ENCODE data around the gene EIF4A3.

Gene EIF4A3

GRCh38 chr17:80108036-80108971 lies 38.6 kb downstream of the EIF4A3 start:
- no peaks in the 10 kb centered on the region for H3K27me3 Mint-ChIP-seq
- no peak for DNase-seq
- peaks cover 11 to 19% of the 10 kb centered on the region in 2 donors for H3K4me1 Mint-ChIP-seq
- ATAC-seq (replicated peaks): no peak
- peaks cover 2 to 11% of the 10 kb centered on the region in 2 donors for H3K36me3 Mint-ChIP-seq
- H3K9me3 Mint-ChIP-seq: no peaks in the 10 kb centered on the region
- no peak overlapping the region for H3K4me3 Mint-ChIP-seq
- H3K27ac Mint-ChIP-seq: peak overlapping the region; percentile 37

DNA sequence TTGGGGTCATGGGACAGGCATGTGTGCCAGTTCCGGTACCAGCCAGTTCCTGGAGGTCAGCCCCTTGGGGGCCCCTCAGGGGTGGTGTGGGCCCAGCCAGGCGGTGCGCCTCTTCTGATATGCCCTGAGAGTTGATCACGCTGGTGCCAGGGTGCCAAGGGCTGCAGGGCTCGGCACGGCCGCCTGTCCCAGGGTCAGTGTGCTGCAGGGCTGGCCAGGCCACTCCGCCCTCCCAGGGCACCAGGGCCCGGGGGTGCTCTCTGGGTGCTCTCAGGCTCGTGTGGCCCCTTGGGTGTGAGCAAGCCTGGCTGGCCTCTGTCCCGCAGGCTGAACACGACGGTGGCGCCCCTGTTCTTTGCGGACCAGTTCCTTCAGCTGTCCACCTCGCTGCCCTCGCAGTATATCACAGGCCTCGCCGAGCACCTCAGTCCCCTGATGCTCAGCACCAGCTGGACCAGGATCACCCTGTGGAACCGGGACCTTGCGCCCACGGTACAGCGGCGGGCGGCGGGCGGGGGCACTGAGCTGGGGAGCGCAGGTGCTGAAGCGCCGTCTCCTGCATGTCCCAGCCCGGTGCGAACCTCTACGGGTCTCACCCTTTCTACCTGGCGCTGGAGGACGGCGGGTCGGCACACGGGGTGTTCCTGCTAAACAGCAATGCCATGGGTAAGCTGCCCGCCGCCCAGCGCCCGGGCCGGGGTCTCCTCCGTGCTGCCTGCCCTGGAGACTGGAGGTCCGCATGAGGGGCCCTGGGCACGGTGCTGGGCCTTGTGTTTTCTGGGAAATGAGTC lies 39.5 kb downstream of the EIF4A3 start:
- peaks cover 2 to 11% of the 10 kb centered on the region in 2 donors for H3K36me3 Mint-ChIP-seq
- no peaks in the 10 kb centered on the region for H3K27me3 Mint-ChIP-seq
- no peak overlapping the region for H3K27ac Mint-ChIP-seq
- no peak overlapping the region for H3K4me3 Mint-ChIP-seq
- peaks cover 5 to 19% of the 10 kb centered on the region in 2 donors for H3K4me1 Mint-ChIP-seq
- DNase-seq (no peak), ATAC-seq (replicated peaks) (no peak)
- no peaks in the 10 kb centered on the region for H3K9me3 Mint-ChIP-seq

GRCh38 chr17:80106751-80107150 lies 40.2 kb downstream of the EIF4A3 start:
- no peak for ATAC-seq (replicated peaks)
- Mint-ChIP-seq H3K27ac (no peak overlapping the region), H3K9me3 (no peaks in the 10 kb centered on the region), H3K27me3 (no peaks in the 10 kb centered on the region), H3K4me1 (peaks cover 10 to 21% of the 10 kb centered on the region in 2 donors), H3K4me3 (no peak overlapping the region), H3K36me3 (peaks cover 5 to 11% of the 10 kb centered on the region in 2 donors)
- DNase-seq: no peak

- H3K9me3 Mint-ChIP-seq: no peaks in the 10 kb centered on the region
- H3K27me3 Mint-ChIP-seq: no peaks in the 10 kb centered on the region
- H3K36me3 Mint-ChIP-seq: peaks cover 8 to 11% of the 10 kb centered on the region in 2 donors
- ATAC-seq (replicated peaks) (no peak), DNase-seq (no peak)
- peaks cover 10 to 22% of the 10 kb centered on the region in 2 donors for H3K4me1 Mint-ChIP-seq
- no peak overlapping the region for H3K4me3 Mint-ChIP-seq
- no peak overlapping the region for H3K27ac Mint-ChIP-seq
These were observed 40.8 kb downstream of the EIF4A3 start for GRCh38 chr17:80106176-80106575.

DNA sequence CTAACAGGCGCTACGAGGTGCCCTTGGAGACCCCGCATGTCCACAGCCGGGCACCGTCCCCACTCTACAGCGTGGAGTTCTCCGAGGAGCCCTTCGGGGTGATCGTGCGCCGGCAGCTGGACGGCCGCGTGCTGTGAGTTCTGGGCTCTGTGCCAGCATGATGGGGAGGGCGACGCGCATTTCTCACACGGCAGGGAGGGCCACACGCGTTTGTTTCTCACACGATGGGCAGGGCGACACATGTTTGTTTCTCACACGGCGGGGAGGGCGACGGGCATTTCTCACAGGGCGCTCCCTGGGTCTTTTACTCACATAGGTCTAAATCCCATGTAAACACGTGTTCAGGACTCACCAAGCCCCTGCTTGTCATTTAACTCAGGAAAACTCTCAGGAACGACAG lies 41.2 kb downstream of the EIF4A3 start:
- Mint-ChIP-seq H3K27ac (no peak overlapping the region), H3K36me3 (peaks cover 8 to 11% of the 10 kb centered on the region in 2 donors), H3K4me3 (no peak overlapping the region), H3K9me3 (no peaks in the 10 kb centered on the region), H3K4me1 (peaks cover 12 to 26% of the 10 kb centered on the region in 2 donors), H3K27me3 (no peaks in the 10 kb centered on the region)
- no peak for DNase-seq
- ATAC-seq (replicated peaks): no peak

- peaks cover 8 to 11% of the 10 kb centered on the region in 2 donors for H3K36me3 Mint-ChIP-seq
- H3K27me3 Mint-ChIP-seq: no peaks in the 10 kb centered on the region
- no peak for ATAC-seq (replicated peaks)
- peaks cover 19 to 34% of the 10 kb centered on the region in 2 donors for H3K4me1 Mint-ChIP-seq
- no peaks in the 10 kb centered on the region for H3K9me3 Mint-ChIP-seq
- no peak overlapping the region for H3K4me3 Mint-ChIP-seq
- DNase-seq: no peak
- H3K27ac Mint-ChIP-seq: no peak overlapping the region
These were observed 42.0 kb downstream of the EIF4A3 start for GRCh38 chr17:80104956-80105375.

- Mint-ChIP-seq H3K27me3 (no peaks in the 10 kb centered on the region), H3K9me3 (no peaks in the 10 kb centered on the region), H3K4me3 (no peak overlapping the region), H3K27ac (no peak overlapping the region), H3K36me3 (peaks cover 8 to 11% of the 10 kb centered on the region in 2 donors), H3K4me1 (peaks cover 22 to 36% of the 10 kb centered on the region in 2 donors)
- ATAC-seq (replicated peaks) (no peak), DNase-seq (no peak)
These were observed 42.5 kb downstream of the EIF4A3 start for GRCh38 chr17:80104321-80104955.

GRCh38 chr17:80103449-80104085 lies 43.4 kb downstream of the EIF4A3 start:
- Mint-ChIP-seq H3K4me1 (peaks cover 22 to 36% of the 10 kb centered on the region in 2 donors), H3K9me3 (no peaks in the 10 kb centered on the region), H3K36me3 (peaks cover 8 to 11% of the 10 kb centered on the region in 2 donors), H3K4me3 (peak overlapping the region in 1 of 2 donors; percentile 15), H3K27me3 (no peaks in the 10 kb centered on the region), H3K27ac (no peak overlapping the region)
- DNase-seq (no peak), ATAC-seq (replicated peaks) (no peak)

- H3K4me3 Mint-ChIP-seq: peak overlapping the region; percentile 96 to 98
- H3K36me3 Mint-ChIP-seq: peaks cover 8% of the 10 kb centered on the region in 2 donors
- DNase-seq: no peak
- peaks cover 22 to 36% of the 10 kb centered on the region in 2 donors for H3K4me1 Mint-ChIP-seq
- peak overlapping the region; percentile 37 for H3K27ac Mint-ChIP-seq
- no peak for ATAC-seq (replicated peaks)
- H3K9me3 Mint-ChIP-seq: no peaks in the 10 kb centered on the region
- peaks cover 0 to 2% of the 10 kb centered on the region in 2 donors for H3K27me3 Mint-ChIP-seq
These were observed 44.1 kb downstream of the EIF4A3 start for GRCh38 chr17:80102664-80103448.

DNA sequence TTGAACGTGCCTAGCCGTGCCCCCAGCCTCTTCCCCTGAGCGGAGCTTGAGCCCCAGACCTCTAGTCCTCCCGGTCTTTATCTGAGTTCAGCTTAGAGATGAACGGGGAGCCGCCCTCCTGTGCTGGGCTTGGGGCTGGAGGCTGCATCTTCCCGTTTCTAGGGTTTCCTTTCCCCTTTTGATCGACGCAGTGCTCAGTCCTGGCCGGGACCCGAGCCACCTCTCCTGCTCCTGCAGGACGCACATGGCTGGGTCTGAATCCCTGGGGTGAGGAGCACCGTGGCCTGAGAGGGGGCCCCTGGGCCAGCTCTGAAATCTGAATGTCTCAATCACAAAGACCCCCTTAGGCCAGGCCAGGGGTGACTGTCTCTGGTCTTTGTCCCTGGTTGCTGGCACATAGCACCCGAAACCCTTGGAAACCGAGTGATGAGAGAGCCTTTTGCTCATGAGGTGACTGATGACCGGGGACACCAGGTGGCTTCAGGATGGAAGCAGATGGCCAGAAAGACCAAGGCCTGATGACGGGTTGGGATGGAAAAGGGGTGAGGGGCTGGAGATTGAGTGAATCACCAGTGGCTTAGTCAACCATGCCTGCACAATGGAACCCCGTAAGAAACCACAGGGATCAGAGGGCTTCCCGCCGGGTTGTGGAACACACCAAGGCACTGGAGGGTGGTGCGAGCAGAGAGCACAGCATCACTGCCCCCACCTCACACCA lies 44.8 kb downstream of the EIF4A3 start:
- DNase-seq (no peak), ATAC-seq (replicated peaks) (peak; percentile 46 to 54)
- Mint-ChIP-seq H3K9me3 (no peaks in the 10 kb centered on the region), H3K27ac (peak overlapping the region; percentile 94), H3K27me3 (peaks cover under 1 to 6% of the 10 kb centered on the region in 2 donors), H3K36me3 (peaks cover 8% of the 10 kb centered on the region in 2 donors), H3K4me1 (peaks cover 22 to 36% of the 10 kb centered on the region in 2 donors), H3K4me3 (peak overlapping the region; percentile 96 to 98)

DNA sequence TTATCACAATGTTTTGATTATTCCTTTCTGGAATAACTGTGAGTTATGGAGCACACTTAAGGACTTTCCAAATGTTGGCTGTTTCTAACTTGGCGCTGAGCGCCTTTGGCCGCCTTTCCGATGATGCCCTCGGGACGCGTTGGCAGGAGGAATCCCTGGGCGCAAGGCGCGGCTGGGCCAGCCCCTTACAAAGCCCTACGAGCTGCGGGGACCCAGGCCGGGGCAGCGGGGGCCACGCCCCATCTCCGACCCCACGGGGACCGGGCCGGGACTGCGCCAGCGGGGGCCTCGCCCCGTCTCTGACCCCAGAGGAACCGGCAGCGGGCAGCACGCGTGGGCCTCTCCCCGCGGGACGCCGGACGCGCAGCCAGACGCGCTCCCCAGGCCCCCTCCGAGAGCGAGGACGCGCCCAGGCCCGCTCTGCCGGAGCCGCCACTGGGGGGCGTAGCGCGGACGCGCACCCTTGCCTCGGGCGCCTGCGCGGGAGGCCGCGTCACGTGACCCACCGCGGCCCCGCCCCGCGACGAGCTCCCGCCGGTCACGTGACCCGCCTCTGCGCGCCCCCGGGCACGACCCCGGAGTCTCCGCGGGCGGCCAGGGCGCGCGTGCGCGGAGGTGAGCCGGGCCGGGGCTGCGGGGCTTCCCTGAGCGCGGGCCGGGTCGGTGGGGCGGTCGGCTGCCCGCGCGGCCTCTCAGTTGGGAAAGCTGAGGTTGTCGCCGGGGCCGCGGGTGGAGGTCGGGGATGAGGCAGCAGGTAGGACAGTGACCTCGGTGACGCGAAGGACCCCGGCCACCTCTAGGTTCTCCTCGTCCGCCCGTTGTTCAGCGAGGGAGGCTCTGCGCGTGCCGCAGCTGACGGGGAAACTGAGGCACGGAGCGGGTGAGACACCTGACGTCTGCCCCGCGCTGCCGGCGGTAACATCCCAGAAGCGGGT lies 45.6 kb downstream of the EIF4A3 start, which contains the start of gene GAA:
Gene GAA (plus strand): TSS at position 571 of the 935 bp plus-strand sequence. CDS start 3,006 bp downstream, outside the sequence.
- peaks cover 8% of the 10 kb centered on the region in 2 donors for H3K36me3 Mint-ChIP-seq
- ATAC-seq (replicated peaks) (peak; percentile 87 to 89), DNase-seq (peak; percentile 84)
- H3K4me1 Mint-ChIP-seq: peaks cover 22 to 36% of the 10 kb centered on the region in 2 donors
- peak within 1 kb of the TSS; percentile 94 for H3K27ac Mint-ChIP-seq
- H3K9me3 Mint-ChIP-seq: no peaks in the 10 kb centered on the region
- peaks cover 6 to 8% of the 10 kb centered on the region in 2 donors for H3K27me3 Mint-ChIP-seq
- H3K4me3 Mint-ChIP-seq: peak within 1 kb of the TSS; percentile 96 to 98

DNA sequence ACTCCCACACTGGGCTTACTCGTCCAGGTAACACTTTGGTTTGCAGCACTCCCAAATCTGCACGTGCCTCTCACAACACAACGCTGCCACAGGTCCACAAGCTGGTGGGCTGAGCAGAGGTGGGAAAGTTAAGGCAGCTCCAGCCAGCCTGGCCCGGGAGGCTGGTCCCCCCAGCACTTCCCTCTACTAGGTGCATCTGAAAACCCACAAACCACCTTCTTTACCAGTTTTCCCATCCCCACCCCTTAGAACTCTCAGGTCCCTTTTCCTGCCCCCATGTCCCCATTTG lies 46.9 kb downstream of the EIF4A3 start:
- Mint-ChIP-seq H3K4me1 (peaks cover 22 to 36% of the 10 kb centered on the region in 2 donors), H3K27ac (peak overlapping the region; percentile 37), H3K9me3 (no peaks in the 10 kb centered on the region), H3K36me3 (peaks cover 0 to 5% of the 10 kb centered on the region in 2 donors), H3K27me3 (peaks cover 11 to 14% of the 10 kb centered on the region in 2 donors), H3K4me3 (peak overlapping the region; percentile 91 to 98)
- DNase-seq: no peak
- ATAC-seq (replicated peaks): no peak

Data from stimulated activated naive B cell treated with anti-CD40 and anti-IgM and Interleukin-4, amounts not matched to agents 10 μg/mL and 1 μg/mL and 100 μg/mL, for 72 hours (primary cell).